Stimulated activated CD4-positive, alpha-beta T cell treated with anti-CD3 and anti-CD28 coated beads, Interleukin-4, amount 100 ng/mL, for 24 hours (primary cell): ENCODE data around the gene ZNF80.
A peak's percentile ranks its signal among the peaks of the same experiment; 100 is the strongest.

Source experiments
- DNase-seq: peaks from one replicate; pipeline ENCODE4 v3.0.0-alpha.2; 2020

ZNF80 gene

GRCh38 chr3:114218578-114219185 lies 18.7 kb downstream of the ZNF80 start:
- no peak for DNase-seq

GRCh38 chr3:114218006-114218405 lies 19.4 kb downstream of the ZNF80 start:
- no peak for DNase-seq

GRCh38 chr3:114217266-114217665 lies 20.1 kb downstream of the ZNF80 start:
- no peak for DNase-seq

GRCh38 chr3:114216186-114216970 lies 21.0 kb downstream of the ZNF80 start:
- no peak for DNase-seq

- DNase-seq: peak; percentile 56
These were observed 22.6 kb downstream of the ZNF80 start for GRCh38 chr3:114214542-114215341.

GRCh38 chr3:114213627-114214541 lies 23.5 kb downstream of the ZNF80 start:
- peak; percentile 82 for DNase-seq

- DNase-seq: no peak
These were observed 24.1 kb downstream of the ZNF80 start for GRCh38 chr3:114213292-114213626.

GRCh38 chr3:114212646-114213045 lies 24.7 kb downstream of the ZNF80 start:
- no peak for DNase-seq

- no peak for DNase-seq
These were observed 29.6 kb downstream of the ZNF80 start for GRCh38 chr3:114207768-114208167.

GRCh38 chr3:114206342-114206741 lies 31.0 kb downstream of the ZNF80 start:
- DNase-seq: no peak

GRCh38 chr3:114205541-114205940 lies 31.8 kb downstream of the ZNF80 start:
- no peak for DNase-seq

- DNase-seq: no peak
These were observed 42.6 kb downstream of the ZNF80 start for GRCh38 chr3:114194750-114195149.

GRCh38 chr3:114192136-114192535 lies 45.2 kb downstream of the ZNF80 start:
- no peak for DNase-seq

- no peak for DNase-seq
These were observed 50.9 kb downstream of the ZNF80 start for GRCh38 chr3:114186501-114186900.
